Lower leg skin (tissue), 3 donors: ENCODE measurements around the gene ZBTB20.

Source experiments
- POLR2A ChIP-seq, 2 donors: fragments of 450-650 bp; IDR thresholded peaks; one replicate each; pipeline ENCODE4 v1.6.1; 2016 to 2017; ENCODE audit warnings: antibody characterized with exemption in 2 of 2, mild to moderate bottlenecking in 1 of 2, moderate library complexity in 1 of 2
- TF ChIP-seq, protein P1 (sequence below), 3 donors: fragments of 450-650 bp; IDR thresholded peaks; one replicate each; pipeline ENCODE4 v1.5.1; 2016; ENCODE audit warnings: antibody characterized with exemption in 3 of 3, mild to moderate bottlenecking in 3 of 3, moderate library complexity in 2 of 3

DNA sequence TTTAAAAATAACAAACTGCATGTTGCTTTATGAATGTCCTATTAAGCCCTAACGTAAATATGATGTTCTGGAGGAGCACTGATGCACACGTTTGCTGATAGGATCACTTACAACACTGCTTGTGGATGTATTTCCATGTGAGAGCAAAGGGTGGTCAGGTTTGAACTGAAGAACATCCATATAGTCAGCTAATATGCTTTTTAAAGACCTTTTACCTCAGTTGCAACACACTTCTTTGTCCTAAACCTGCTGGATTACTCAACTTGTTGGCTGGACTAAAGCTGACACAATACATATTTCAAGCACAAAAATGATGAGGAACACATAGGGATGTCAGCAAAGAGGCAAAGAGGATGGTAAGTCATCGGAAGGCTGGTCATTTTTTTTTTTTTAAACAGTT, 666.6 kb downstream of the ZBTB20 start:
- no peak for TF ChIP-seq POLR2A (IDR thresholded peaks at IDR 0.05)
- TF ChIP-seq, protein P1, sequence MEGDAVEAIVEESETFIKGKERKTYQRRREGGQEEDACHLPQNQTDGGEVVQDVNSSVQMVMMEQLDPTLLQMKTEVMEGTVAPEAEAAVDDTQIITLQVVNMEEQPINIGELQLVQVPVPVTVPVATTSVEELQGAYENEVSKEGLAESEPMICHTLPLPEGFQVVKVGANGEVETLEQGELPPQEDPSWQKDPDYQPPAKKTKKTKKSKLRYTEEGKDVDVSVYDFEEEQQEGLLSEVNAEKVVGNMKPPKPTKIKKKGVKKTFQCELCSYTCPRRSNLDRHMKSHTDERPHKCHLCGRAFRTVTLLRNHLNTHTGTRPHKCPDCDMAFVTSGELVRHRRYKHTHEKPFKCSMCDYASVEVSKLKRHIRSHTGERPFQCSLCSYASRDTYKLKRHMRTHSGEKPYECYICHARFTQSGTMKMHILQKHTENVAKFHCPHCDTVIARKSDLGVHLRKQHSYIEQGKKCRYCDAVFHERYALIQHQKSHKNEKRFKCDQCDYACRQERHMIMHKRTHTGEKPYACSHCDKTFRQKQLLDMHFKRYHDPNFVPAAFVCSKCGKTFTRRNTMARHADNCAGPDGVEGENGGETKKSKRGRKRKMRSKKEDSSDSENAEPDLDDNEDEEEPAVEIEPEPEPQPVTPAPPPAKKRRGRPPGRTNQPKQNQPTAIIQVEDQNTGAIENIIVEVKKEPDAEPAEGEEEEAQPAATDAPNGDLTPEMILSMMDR (IDR thresholded peaks at IDR 0.05): no peak
